RWPE1 (cell line): Measurements from ENCODE around the gene ANKRD16.
"Not testable (repeated sequence)": the region's sequence is repeated elsewhere in the genome, so short reads cannot be mapped to it uniquely, and the experiment has no call there.

Experiments used
- CTCF ChIA-PET: fragments of 350-600 bp; sonication (Branson Sonifier 250); formaldehyde crosslinking; extraction: SDS; loops from one replicate; lab custom pipeline; 2021; lab: Yijun Ruan, JAX
- POLR2A ChIA-PET: fragments of 400-600 bp; formaldehyde crosslinking; extraction: SDS; loops from one replicate; lab custom pipeline; 2020; ENCODE audit warnings: antibody characterized with exemption; ENCODE audit not compliant: low non-redundant PET; lab: Yijun Ruan, JAX
- DNase-seq: peaks from one replicate; pipeline ENCODE4 v3.0.0; 2012; ENCODE audit warnings: low spot score
- H3K27ac ChIP-seq: fragments of 450-650 bp; 2 replicates; pipeline ENCODE4 v1.5.1; 2017
- TF ChIP-seq, protein P1 (sequence below): fragments of 450-650 bp; conservative IDR thresholded peaks from 2 replicates; pipeline ENCODE4 v1.5.1; 2017; ENCODE audit warnings: low read depth, mild to moderate bottlenecking

Gene ANKRD16

GRCh38 chr10:5876181-5876768 lies 13.4 kb downstream of the ANKRD16 start:
- ChIA-PET CTCF (no interaction called here), POLR2A (no interaction called here)
- TF ChIP-seq, protein P1, sequence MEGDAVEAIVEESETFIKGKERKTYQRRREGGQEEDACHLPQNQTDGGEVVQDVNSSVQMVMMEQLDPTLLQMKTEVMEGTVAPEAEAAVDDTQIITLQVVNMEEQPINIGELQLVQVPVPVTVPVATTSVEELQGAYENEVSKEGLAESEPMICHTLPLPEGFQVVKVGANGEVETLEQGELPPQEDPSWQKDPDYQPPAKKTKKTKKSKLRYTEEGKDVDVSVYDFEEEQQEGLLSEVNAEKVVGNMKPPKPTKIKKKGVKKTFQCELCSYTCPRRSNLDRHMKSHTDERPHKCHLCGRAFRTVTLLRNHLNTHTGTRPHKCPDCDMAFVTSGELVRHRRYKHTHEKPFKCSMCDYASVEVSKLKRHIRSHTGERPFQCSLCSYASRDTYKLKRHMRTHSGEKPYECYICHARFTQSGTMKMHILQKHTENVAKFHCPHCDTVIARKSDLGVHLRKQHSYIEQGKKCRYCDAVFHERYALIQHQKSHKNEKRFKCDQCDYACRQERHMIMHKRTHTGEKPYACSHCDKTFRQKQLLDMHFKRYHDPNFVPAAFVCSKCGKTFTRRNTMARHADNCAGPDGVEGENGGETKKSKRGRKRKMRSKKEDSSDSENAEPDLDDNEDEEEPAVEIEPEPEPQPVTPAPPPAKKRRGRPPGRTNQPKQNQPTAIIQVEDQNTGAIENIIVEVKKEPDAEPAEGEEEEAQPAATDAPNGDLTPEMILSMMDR, result no peak
- DNase-seq, result no peak
- peak overlapping the region; percentile 10; the same call in 1 of the 2 replicates for H3K27ac ChIP-seq

- POLR2A ChIA-PET, result interaction anchor here (0.8 to 1.0 kb wide), 2 partner anchors 62 to 243 kb away, joined by 4 read pairs; no protein-coding TSS in a partner anchor
- CTCF ChIA-PET, result interaction anchor here (0.6 to 1.0 kb wide), 6 partner anchors 11 to 127 kb away, joined by 3 to 10 read pairs (median 3); no protein-coding TSS in a partner anchor
- 0 out of 2 replicates have a peak overlapping the region, but pooled peaks have one; percentile 7 for H3K27ac ChIP-seq
- peak; percentile 78 for DNase-seq
- TF ChIP-seq, protein P1, result peak; percentile 77
Observed at GRCh38 chr10:5873515-5873995, 16.1 kb downstream of the ANKRD16 start.

- TF ChIP-seq, protein P1, result no peak
- POLR2A ChIA-PET, result no interaction called here
- no peak overlapping the region for H3K27ac ChIP-seq
- no peak for DNase-seq
- CTCF ChIA-PET, result no interaction called here
Observed at GRCh38 chr10:5871596-5871995, 18.1 kb downstream of the ANKRD16 start.

DNA sequence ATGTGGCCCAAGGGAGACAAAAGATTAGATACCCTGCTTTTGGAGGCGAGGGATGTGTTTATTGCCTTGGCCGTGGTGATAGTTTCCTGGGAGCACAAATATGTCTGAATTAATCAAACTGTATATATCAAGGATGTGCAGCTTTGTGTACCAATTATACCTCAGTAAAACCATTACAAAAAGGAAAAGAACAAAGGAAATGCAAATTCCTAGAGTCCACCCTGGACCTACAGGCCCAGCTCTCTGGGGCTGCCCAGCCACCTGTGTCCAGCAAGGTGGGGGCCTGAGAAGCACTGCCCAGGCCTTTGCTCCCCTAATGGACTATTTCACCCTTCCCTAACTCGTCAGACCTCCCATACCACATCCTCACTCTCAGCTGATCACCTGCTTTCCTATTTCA lies 20.5 kb downstream of the ANKRD16 start:
- ChIA-PET CTCF (interaction anchor here (0.6 kb wide), 2 partner anchors 24 to 433 kb away, joined by 3 read pairs; no protein-coding TSS in a partner anchor), POLR2A (no interaction called here)
- no peak for DNase-seq
- no peak overlapping the region for H3K27ac ChIP-seq
- TF ChIP-seq, protein P1, result no peak

- CTCF ChIA-PET, H3K27ac ChIP-seq, POLR2A ChIA-PET, DNase-seq: not testable (repeated sequence)
Observed at GRCh38 chr10:5868383-5868782, 21.3 kb downstream of the ANKRD16 start.

GRCh38 chr10:5867091-5867615 lies 22.5 kb downstream of the ANKRD16 start:
- H3K27ac ChIP-seq, CTCF ChIA-PET, POLR2A ChIA-PET, DNase-seq: not testable (repeated sequence)

- POLR2A ChIA-PET, DNase-seq, H3K27ac ChIP-seq, CTCF ChIA-PET: not testable (repeated sequence)
Observed at GRCh38 chr10:5866451-5867081, 23.1 kb downstream of the ANKRD16 start.

- CTCF ChIA-PET, result interaction anchor here (0.6 kb wide), 2 partner anchors 10 to 31 kb away, joined by 3 read pairs; no protein-coding TSS in a partner anchor
- POLR2A ChIA-PET, DNase-seq, H3K27ac ChIP-seq: not testable (repeated sequence)
Observed at GRCh38 chr10:5862981-5863685, 26.6 kb downstream of the ANKRD16 start.
